Ishikawa (cell line): ENCODE results near the gene CTSC.

Source experiments
- CEBPB ChIP-seq: IDR thresholded peaks from 2 replicates; pipeline ENCODE4 v1.6.1; 2012
- EGR1 ChIP-seq: IDR thresholded peaks from 2 replicates; pipeline ENCODE4 v1.6.1; 2012
- EP300 ChIP-seq: IDR thresholded peaks from 2 replicates; pipeline ENCODE4 v1.6.1; 2012; ENCODE audit warnings: borderline replicate concordance
- FOXM1 ChIP-seq: IDR thresholded peaks from 2 replicates; pipeline ENCODE4 v1.6.1; 2012; ENCODE audit warnings: low read depth, borderline replicate concordance
- MAX ChIP-seq: IDR thresholded peaks from 2 replicates; pipeline ENCODE4 v1.6.1; 2012
- NFIC ChIP-seq: IDR thresholded peaks from 2 replicates; pipeline ENCODE4 v1.6.1; 2012
- RAD21 ChIP-seq: IDR thresholded peaks from 2 replicates; pipeline ENCODE4 v1.6.1; 2012; ENCODE audit warnings: low read depth
- REST ChIP-seq: IDR thresholded peaks from 2 replicates; pipeline ENCODE4 v1.6.1; 2012; ENCODE audit warnings: low read depth, mild to moderate bottlenecking
- TCF12 ChIP-seq: IDR thresholded peaks from 2 replicates; pipeline ENCODE4 v1.6.1; 2012; ENCODE audit warnings: low read depth
- TEAD4 ChIP-seq: IDR thresholded peaks from 2 replicates; pipeline ENCODE4 v1.6.1; 2012
- YY1 ChIP-seq: IDR thresholded peaks from 2 replicates; pipeline ENCODE4 v1.6.1; 2012; ENCODE audit warnings: low read depth
- ZBTB7A ChIP-seq: IDR thresholded peaks from 2 replicates; pipeline ENCODE4 v1.6.1; 2012; ENCODE audit warnings: low read depth

DNA sequence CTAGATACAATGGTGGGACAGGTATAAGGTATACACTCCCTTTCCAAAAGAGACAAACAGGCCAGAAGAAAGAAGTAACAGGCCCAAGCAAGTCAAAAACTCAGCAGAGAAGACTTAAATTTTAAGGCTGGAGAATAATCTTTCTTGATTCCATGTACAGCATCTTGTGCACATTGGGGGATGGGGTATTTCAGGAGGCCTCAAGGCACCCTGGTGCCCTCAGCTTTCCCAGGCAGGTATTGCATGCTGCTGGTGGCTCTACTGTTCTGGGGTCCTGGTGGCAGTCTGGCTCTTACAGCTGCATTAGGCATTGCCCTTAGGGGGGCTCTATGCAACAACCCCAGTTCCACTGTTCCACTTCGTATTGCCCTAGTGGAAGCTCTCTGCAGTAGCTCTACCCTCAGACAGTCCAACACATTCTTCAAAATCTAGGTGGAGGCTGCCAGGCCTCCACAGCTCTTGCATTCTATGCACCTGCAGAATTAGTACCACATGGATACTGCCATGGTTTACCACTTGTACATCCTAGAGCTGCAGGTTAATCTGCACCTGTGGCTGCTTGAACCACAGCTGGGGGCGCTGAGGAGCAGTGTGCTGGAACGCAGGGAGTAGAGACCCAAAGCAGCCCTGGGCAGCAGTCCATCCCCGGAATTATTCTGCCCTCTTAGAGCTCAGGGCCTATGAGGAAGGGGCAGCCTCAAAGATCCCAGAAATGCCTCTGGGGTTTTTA is 4.2 kb upstream of the CTSC start:
- TF ChIP-seq RAD21 (no peak), CEBPB (no peak), REST (no peak), NFIC (no peak), FOXM1 (no peak), TCF12 (no peak), EP300 (no peak), YY1 (no peak), TEAD4 (no peak), EGR1 (no peak), ZBTB7A (no peak), MAX (no peak)
